Activated B cell treated with CpG ODN at 0.5 μM for 24 hours (primary cell): ENCODE results near the gene PFDN4. TPM values are rescaled to one million over a fixed set of nuclear protein-coding genes. Genes with fewer than 3 reads are reported as not detected.

Source experiments
- ATAC-seq: fragments of 200-7000 bp; cut with Tn5 transposase; one replicate; pipeline ENCODE4 v1.10.0; 2021; ENCODE audit warnings: low read depth, mild to moderate bottlenecking, moderate library complexity
- CTCF ChIA-PET: fragments of 350-600 bp; sonication (Branson Sonifier 250); formaldehyde crosslinking; loops from one replicate; lab custom pipeline; 2021; ENCODE audit warnings: antibody characterized with exemption; lab: Charles Lee
- POLR2A ChIA-PET: fragments of 350-600 bp; sonication (Branson Sonifier 250); formaldehyde crosslinking; loops from one replicate; lab custom pipeline; 2021; ENCODE audit warnings: antibody characterized with exemption; lab: Charles Lee
- DNase-seq: peaks from one replicate; pipeline ENCODE4 v3.0.0; 2022
- H3K27ac Mint-ChIP-seq: one replicate; pipeline ENCODE4 v1.8.0; 2020; ENCODE audit warnings: mixed read lengths
- H3K27me3 Mint-ChIP-seq: one replicate; pipeline ENCODE4 v1.8.0; 2021; ENCODE audit warnings: mixed read lengths
- H3K36me3 Mint-ChIP-seq: one replicate; pipeline ENCODE4 v1.8.0; 2021; ENCODE audit warnings: low read depth, mixed read lengths
- H3K4me1 Mint-ChIP-seq: one replicate; pipeline ENCODE4 v1.8.0; 2021; ENCODE audit warnings: mixed read lengths
- H3K4me3 Mint-ChIP-seq: one replicate; pipeline ENCODE4 v1.8.0; 2020; ENCODE audit warnings: mild to moderate bottlenecking, mixed read lengths
- H3K9me3 Mint-ChIP-seq: one replicate; pipeline ENCODE4 v1.8.0; 2020; ENCODE audit warnings: mixed read lengths
- intact Hi-C: fragments of 100-400 bp; cut with micrococcal nuclease; formaldehyde crosslinking; loops from one replicate; pipeline ENCODE4 v1.15.1; 2024
- total RNA-seq: library from RNA; stranded (reverse); gene quantifications from 2 replicates; pipeline ENCODE4 v1.2.3, GENCODE V29; 2022
- TF ChIP-seq, protein P1 (sequence below): fragments of 200-600 bp; IDR thresholded peaks from one replicate; pipeline ENCODE4 v1.8.0; 2022; ENCODE audit warnings: antibody characterized with exemption, mild to moderate bottlenecking

Gene PFDN4
- total RNA-seq, 1 donor from 2014 or later: 16.5 TPM

- Mint-ChIP-seq H3K36me3 (no peaks in the 10 kb centered on the region), H3K27ac (no peak overlapping the region), H3K4me1 (peaks cover 10% of the 10 kb centered on the region), H3K4me3 (no peak overlapping the region), H3K9me3 (no peaks in the 10 kb centered on the region), H3K27me3 (peaks cover 55% of the 10 kb centered on the region)
- intact Hi-C loops: no loop called here
- POLR2A ChIA-PET: no interaction called here
- ATAC-seq (no peak), DNase-seq (no peak)
- CTCF ChIA-PET: no interaction called here
- TF ChIP-seq, protein P1, sequence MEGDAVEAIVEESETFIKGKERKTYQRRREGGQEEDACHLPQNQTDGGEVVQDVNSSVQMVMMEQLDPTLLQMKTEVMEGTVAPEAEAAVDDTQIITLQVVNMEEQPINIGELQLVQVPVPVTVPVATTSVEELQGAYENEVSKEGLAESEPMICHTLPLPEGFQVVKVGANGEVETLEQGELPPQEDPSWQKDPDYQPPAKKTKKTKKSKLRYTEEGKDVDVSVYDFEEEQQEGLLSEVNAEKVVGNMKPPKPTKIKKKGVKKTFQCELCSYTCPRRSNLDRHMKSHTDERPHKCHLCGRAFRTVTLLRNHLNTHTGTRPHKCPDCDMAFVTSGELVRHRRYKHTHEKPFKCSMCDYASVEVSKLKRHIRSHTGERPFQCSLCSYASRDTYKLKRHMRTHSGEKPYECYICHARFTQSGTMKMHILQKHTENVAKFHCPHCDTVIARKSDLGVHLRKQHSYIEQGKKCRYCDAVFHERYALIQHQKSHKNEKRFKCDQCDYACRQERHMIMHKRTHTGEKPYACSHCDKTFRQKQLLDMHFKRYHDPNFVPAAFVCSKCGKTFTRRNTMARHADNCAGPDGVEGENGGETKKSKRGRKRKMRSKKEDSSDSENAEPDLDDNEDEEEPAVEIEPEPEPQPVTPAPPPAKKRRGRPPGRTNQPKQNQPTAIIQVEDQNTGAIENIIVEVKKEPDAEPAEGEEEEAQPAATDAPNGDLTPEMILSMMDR: no peak
These were observed 37.8 kb upstream of the PFDN4 start for GRCh38 chr20:54170026-54170471.

DNA sequence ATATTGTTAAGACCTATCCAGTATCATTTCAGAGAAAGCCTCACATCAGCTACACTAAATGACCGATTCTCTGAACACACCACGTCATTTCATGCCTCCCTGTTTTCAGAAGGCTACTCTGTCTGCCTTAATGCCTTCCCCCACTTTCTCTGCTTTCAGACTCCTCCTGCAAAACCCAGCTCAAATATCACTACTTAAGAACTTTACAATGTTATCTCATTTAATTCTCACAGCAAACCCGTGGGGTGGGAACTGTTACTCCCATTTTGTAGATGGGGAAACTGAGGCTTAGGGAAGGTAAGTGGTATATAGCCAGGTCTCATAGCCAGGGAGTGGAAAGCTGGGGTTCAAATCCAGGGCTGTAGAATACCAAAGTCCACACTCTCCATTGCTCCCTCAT is 36.9 kb upstream of the PFDN4 start:
- intact Hi-C loops: no loop called here
- ChIA-PET POLR2A (no interaction called here), CTCF (no interaction called here)
- DNase-seq (no peak), ATAC-seq (no peak)
- TF ChIP-seq, protein P1: no peak
- no peak overlapping the region for H3K27ac Mint-ChIP-seq
- H3K4me3 Mint-ChIP-seq: no peak overlapping the region
- peaks cover 57% of the 10 kb centered on the region for H3K27me3 Mint-ChIP-seq
- peaks cover 10% of the 10 kb centered on the region for H3K4me1 Mint-ChIP-seq
- H3K36me3 Mint-ChIP-seq: no peaks in the 10 kb centered on the region
- H3K9me3 Mint-ChIP-seq: no peaks in the 10 kb centered on the region

DNA sequence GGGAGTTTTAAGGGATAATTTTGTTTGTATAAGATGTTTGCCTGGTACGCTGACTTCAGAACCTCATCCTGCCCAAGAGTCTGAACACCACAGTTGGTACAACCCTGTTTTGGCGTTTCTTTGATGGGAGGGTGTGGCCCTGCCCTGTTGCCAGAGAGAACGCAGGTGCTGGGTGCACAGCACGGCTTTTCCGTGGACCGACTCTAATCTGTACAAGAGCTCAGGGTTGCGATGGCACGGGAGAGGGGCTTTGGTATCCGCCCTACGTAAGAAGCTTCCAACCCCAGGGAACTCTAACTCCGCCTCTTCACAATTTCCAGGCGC is 35.4 kb upstream of the PFDN4 start:
- H3K4me1 Mint-ChIP-seq: peaks cover 10% of the 10 kb centered on the region
- H3K4me3 Mint-ChIP-seq: no peak overlapping the region
- no peak for DNase-seq
- CTCF ChIA-PET: no interaction called here
- intact Hi-C loops: no loop called here
- peaks cover 67% of the 10 kb centered on the region for H3K27me3 Mint-ChIP-seq
- no peak overlapping the region for H3K27ac Mint-ChIP-seq
- no peak for ATAC-seq
- POLR2A ChIA-PET: no interaction called here
- no peaks in the 10 kb centered on the region for H3K36me3 Mint-ChIP-seq
- TF ChIP-seq, protein P1: no peak
- no peaks in the 10 kb centered on the region for H3K9me3 Mint-ChIP-seq

- H3K4me3 Mint-ChIP-seq: no peak overlapping the region
- no peak for ATAC-seq
These were observed 34.8 kb upstream of the PFDN4 start for GRCh38 chr20:54172856-54173652.

More at GRCh38 chr20:54172856-54173652, 34.8 kb upstream of the PFDN4 start:
- Mint-ChIP-seq H3K36me3 (no peaks in the 10 kb centered on the region), H3K27ac (no peak overlapping the region), H3K4me1 (peaks cover 10% of the 10 kb centered on the region), H3K27me3 (peaks cover 63% of the 10 kb centered on the region), H3K9me3 (no peaks in the 10 kb centered on the region)
- TF ChIP-seq, protein P1: no peak
- ChIA-PET POLR2A (no interaction called here), CTCF (no interaction called here)
- no peak for DNase-seq
- intact Hi-C loops: no loop called here
